OCI-LY7 (cell line): ENCODE measurements around the gene RFFL. TPM values are rescaled to one million over a fixed set of nuclear protein-coding genes. Genes with fewer than 3 reads are reported as not detected.

Experiments
- BruUV-seq: library from RNA; stranded (reverse); fragments of 400-500 nt; replicated peaks from 2 replicates; lab custom pipeline; 2021; lab: Mats Ljungman, UMichigan
- CTCF ChIA-PET: fragments of 300-600 bp; sonication (Branson Sonifier 250); formaldehyde crosslinking; loops from one replicate; lab custom pipeline; 2022; ENCODE audit warnings: antibody characterized with exemption; ENCODE audit not compliant: unreplicated experiment; lab: Charles Lee
- POLR2A ChIA-PET: fragments of 300-600 bp; sonication (Branson Sonifier 250); formaldehyde crosslinking; loops from one replicate; lab custom pipeline; 2022; ENCODE audit warnings: antibody characterized with exemption; lab: Charles Lee
- DNase-seq: peaks from one replicate; pipeline ENCODE4 v3.0.0-alpha.2; 2015; ENCODE audit warnings: low spot score
- H2AFZ ChIP-seq: fragments of 200-600 bp; sonication (generic), shearing (Covaris generic); 2 replicates; pipeline ENCODE4 v1.6.1; 2014; ENCODE audit warnings: mild to moderate bottlenecking, antibody characterized with exemption, low read length, moderate library complexity
- H3K27ac ChIP-seq: fragments of 200-600 bp; sonication (generic); 2 replicates; pipeline ENCODE4 v1.5.1; 2014; ENCODE audit warnings: mixed run types, low read depth, mild to moderate bottlenecking, moderate library complexity, low read length, inconsistent platforms; ENCODE audit not compliant: poor library complexity, severe bottlenecking
- H3K36me3 ChIP-seq: fragments of 200-600 bp; sonication (generic); 2 replicates; pipeline ENCODE4 v1.6.1; 2014; ENCODE audit warnings: mild to moderate bottlenecking, antibody characterized with exemption, low read length, moderate library complexity, mixed read lengths; ENCODE audit not compliant: insufficient read depth
- H3K4me1 ChIP-seq: fragments of 200-600 bp; sonication (generic); 2 replicates; pipeline ENCODE4 v1.5.1; 2014; ENCODE audit warnings: mild to moderate bottlenecking, low read length; ENCODE audit not compliant: insufficient read depth, poor library complexity, severe bottlenecking
- H3K4me2 ChIP-seq: fragments of 200-600 bp; sonication (generic); 2 replicates; pipeline ENCODE4 v1.6.1; 2014; ENCODE audit warnings: mild to moderate bottlenecking, low read length
- H3K4me3 ChIP-seq: fragments of 200-600 bp; sonication (generic); 2 replicates; pipeline ENCODE4 v1.5.1; 2014; ENCODE audit warnings: mild to moderate bottlenecking, low read depth, low read length; ENCODE audit not compliant: poor library complexity, severe bottlenecking
- H3K79me2 ChIP-seq: fragments of 200-600 bp; sonication (generic); 2 replicates; pipeline ENCODE4 v1.6.1; 2016; ENCODE audit warnings: low read depth, mild to moderate bottlenecking, low read length, moderate library complexity, mixed read lengths; ENCODE audit not compliant: insufficient read depth
- H3K9me2 ChIP-seq: fragments of 200-600 bp; sonication (generic); 2 replicates; pipeline ENCODE4 v1.6.1; 2016; ENCODE audit warnings: mild to moderate bottlenecking, low read length, mixed read lengths; ENCODE audit not compliant: insufficient read depth
- H3K9me3 ChIP-seq: fragments of 200-600 bp; sonication (generic); 2 replicates; pipeline ENCODE4 v1.6.1; 2014; ENCODE audit warnings: mild to moderate bottlenecking, mixed run types, low read length, mixed read lengths
- H4K20me1 ChIP-seq: fragments of 200-600 bp; sonication (generic); 2 replicates; pipeline ENCODE4 v1.6.1; 2014; ENCODE audit warnings: mild to moderate bottlenecking, antibody characterized with exemption, low read length, moderate library complexity, mixed read lengths; ENCODE audit not compliant: insufficient read depth
- EZH2phosphoT487 ChIP-seq: fragments of 200-600 bp; sonication (generic); IDR thresholded peaks from 2 replicates; pipeline ENCODE4 v1.6.1; 2018; ENCODE audit warnings: low read depth, borderline replicate concordance, mild to moderate bottlenecking, mixed run types, antibody characterized with exemption, low read length, moderate library complexity, mixed read lengths
- intact Hi-C: fragments of 100-400 bp; cut with micrococcal nuclease; formaldehyde crosslinking; loops from one replicate; pipeline ENCODE4 v1.10.0; 2022; ENCODE audit not compliant: unreplicated experiment
- total RNA-seq, 2 experiments: library from RNA; depleted of rRNA in 1 of 2; stranded (reverse); fragments of >200 nt in 1 of 2; shearing (Covaris generic) in 1 of 2; gene quantifications; 2 replicates each; pipeline ENCODE4 v1.2.3, GENCODE V29; 2014 to 2022
- TF ChIP-seq, protein P1 (sequence below): fragments of 200-600 bp; sonication (generic); conservative IDR thresholded peaks from 2 replicates; pipeline ENCODE4 v1.5.1; 2014; ENCODE audit warnings: mild to moderate bottlenecking, antibody characterized with exemption, low read length, moderate library complexity, mixed read lengths

Gene RFFL
- total RNA-seq, 2 experiments from 2014 or later, result 15.6 to 16.1 TPM

DNA sequence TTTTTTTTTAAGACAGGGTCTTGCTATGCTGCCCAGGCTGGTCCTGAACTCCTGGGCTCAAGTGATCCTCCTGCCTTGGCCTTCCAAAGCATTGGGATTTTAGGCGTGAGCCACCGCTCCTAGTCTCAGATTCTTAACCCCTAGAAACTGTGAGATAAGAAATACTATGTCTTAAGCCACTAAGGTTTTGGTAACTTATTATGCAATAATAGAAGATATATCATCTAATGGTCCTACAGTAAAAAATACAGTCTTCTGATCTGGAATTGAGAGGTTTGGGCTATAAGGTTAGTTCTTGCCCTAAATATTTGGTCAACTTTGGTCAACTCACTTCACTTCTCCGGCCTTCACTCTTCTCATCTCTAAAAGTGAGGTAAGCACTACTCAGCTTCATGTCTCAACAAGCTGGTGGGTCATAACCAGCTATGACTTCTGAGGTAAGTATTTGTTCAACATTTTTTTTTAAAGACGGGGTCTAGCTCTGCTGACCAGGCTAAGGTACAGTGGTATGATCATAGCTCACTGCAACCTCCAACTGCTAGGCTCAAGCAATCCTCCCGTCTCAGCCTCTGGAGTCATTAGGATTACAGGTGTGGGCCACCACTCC lies 41.4 kb upstream of the RFFL start:
- TF ChIP-seq, protein P1, sequence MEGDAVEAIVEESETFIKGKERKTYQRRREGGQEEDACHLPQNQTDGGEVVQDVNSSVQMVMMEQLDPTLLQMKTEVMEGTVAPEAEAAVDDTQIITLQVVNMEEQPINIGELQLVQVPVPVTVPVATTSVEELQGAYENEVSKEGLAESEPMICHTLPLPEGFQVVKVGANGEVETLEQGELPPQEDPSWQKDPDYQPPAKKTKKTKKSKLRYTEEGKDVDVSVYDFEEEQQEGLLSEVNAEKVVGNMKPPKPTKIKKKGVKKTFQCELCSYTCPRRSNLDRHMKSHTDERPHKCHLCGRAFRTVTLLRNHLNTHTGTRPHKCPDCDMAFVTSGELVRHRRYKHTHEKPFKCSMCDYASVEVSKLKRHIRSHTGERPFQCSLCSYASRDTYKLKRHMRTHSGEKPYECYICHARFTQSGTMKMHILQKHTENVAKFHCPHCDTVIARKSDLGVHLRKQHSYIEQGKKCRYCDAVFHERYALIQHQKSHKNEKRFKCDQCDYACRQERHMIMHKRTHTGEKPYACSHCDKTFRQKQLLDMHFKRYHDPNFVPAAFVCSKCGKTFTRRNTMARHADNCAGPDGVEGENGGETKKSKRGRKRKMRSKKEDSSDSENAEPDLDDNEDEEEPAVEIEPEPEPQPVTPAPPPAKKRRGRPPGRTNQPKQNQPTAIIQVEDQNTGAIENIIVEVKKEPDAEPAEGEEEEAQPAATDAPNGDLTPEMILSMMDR, result no peak
- no peak for TF ChIP-seq EZH2phosphoT487
- H3K79me2 ChIP-seq, result no peaks in the 10 kb centered on the region
- H3K27ac ChIP-seq, result no peak overlapping the region
- H3K4me1 ChIP-seq, result no peaks in the 10 kb centered on the region
- H3K9me2 ChIP-seq, result no peaks in the 10 kb centered on the region
- H3K9me3 ChIP-seq, result no peaks in the 10 kb centered on the region
- no peak overlapping the region for H3K4me2 ChIP-seq
- no peak overlapping the region for H3K4me3 ChIP-seq
- H2AFZ ChIP-seq, result no peak overlapping the region
- H4K20me1 ChIP-seq, result no peaks in the 10 kb centered on the region
- peaks cover 70% of the 10 kb centered on the region for H3K36me3 ChIP-seq
- no peak for DNase-seq
- CTCF ChIA-PET, result no interaction called here
- POLR2A ChIA-PET, result interaction anchor here (1.2 kb wide), 1 partner anchor 14 kb away, joined by 3 read pairs; no protein-coding TSS in a partner anchor
- BruUV-seq, result no TSS peak
- intact Hi-C loops, result no loop called here

- Histone ChIP-seq H3K4me2 (no peak overlapping the region), H3K9me2 (no peaks in the 10 kb centered on the region), H3K27ac (no peak overlapping the region), H4K20me1 (no peaks in the 10 kb centered on the region), H3K79me2 (no peaks in the 10 kb centered on the region), H3K4me1 (no peaks in the 10 kb centered on the region), H3K4me3 (no peak overlapping the region), H2AFZ (no peak overlapping the region), H3K36me3 (peaks cover 84% of the 10 kb centered on the region), H3K9me3 (no peaks in the 10 kb centered on the region)
- ChIA-PET POLR2A (no interaction called here), CTCF (no interaction called here)
- intact Hi-C loops, result no loop called here
- no TSS peak for BruUV-seq
- DNase-seq, result no peak
- TF ChIP-seq EZH2phosphoT487, result no peak
- TF ChIP-seq, protein P1, result no peak
These were observed 39.8 kb upstream of the RFFL start for GRCh38 chr17:35103271-35103670.

DNA sequence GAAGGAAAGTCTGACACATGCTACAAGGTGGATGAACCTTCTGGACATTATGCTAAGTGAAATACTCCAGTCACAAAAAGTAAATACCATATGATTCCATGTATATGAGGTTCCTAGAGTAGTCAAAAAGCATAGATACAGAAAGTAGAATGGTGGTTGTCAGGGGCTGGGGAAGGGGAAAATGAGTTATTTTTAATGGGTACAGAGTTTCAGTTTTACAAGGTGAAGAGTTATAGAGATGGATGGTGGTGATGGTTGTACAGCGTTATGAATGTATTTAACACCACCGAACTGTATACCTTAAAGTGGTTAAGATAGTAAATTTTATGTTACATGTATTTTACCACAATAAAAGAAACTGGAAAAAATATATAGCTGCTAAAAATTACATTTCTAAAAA lies 38.2 kb upstream of the RFFL start:
- H2AFZ ChIP-seq, result no peak overlapping the region
- intact Hi-C loops, result no loop called here
- POLR2A ChIA-PET, result no interaction called here
- TF ChIP-seq, protein P1, result no peak
- TF ChIP-seq EZH2phosphoT487, result no peak
- DNase-seq, result no peak
- CTCF ChIA-PET, result no interaction called here
- no peaks in the 10 kb centered on the region for H4K20me1 ChIP-seq
- H3K36me3 ChIP-seq, result peaks cover 85% of the 10 kb centered on the region
- H3K9me2 ChIP-seq, result no peaks in the 10 kb centered on the region
- H3K27ac ChIP-seq, result no peak overlapping the region
- no peaks in the 10 kb centered on the region for H3K4me1 ChIP-seq
- no TSS peak for BruUV-seq
- no peak overlapping the region for H3K4me3 ChIP-seq
- H3K9me3 ChIP-seq, result no peaks in the 10 kb centered on the region
- no peak overlapping the region for H3K4me2 ChIP-seq
- no peaks in the 10 kb centered on the region for H3K79me2 ChIP-seq
